K562 (cell line): Measurements from ENCODE around the gene RNF227. TPM values are rescaled to one million over a fixed set of nuclear protein-coding genes. Genes with fewer than 3 reads are reported as not detected.

Experiments used
- ATAC-seq: fragments of 200-7000 bp; cut with Tn5 transposase; 3 replicates; pipeline ENCODE4 v1.9.1; 2020; ENCODE audit warnings: moderate library complexity
- BruUV-seq: library from RNA; stranded (reverse); fragments of 400-500 nt; replicated peaks from 2 replicates; lab custom pipeline; 2021; lab: Mats Ljungman, UMichigan
- CTCF ChIA-PET: fragments of 300-600 bp; formaldehyde crosslinking; extraction: SDS; loops from one replicate; lab custom pipeline; 2021; ENCODE audit warnings: low intra/inter-chr PET ratio; lab: Yijun Ruan, JAX
- POLR2A ChIA-PET: fragments of 300-600, 350-650 bp; sonication (Branson Sonifier 250); formaldehyde crosslinking; extraction: SDS; loops from one replicate; lab custom pipeline; 2021; ENCODE audit warnings: antibody characterized with exemption, inconsistent platforms; lab: Yijun Ruan, JAX
- DNase-seq, 4 experiments: peaks; one replicate each; pipeline versions ENCODE4 v3.0.0 to v3.0.0-alpha.2; 2011 to 2018; ENCODE audit warnings: low spot score in 3 of 4, mixed read lengths in 3 of 4; ENCODE audit errors: extremely low read depth in 1 of 4
- FAIRE-seq: peaks from 2 replicates; lab custom pipeline; 2011; peaks lifted over from hg19 to GRCh38; lab: Jason Lieb, UNC
- H2AFZ ChIP-seq: 2 replicates; pipeline ENCODE4 v1.6.0; 2011; ENCODE audit warnings: low read depth, low read length, control low read depth, inconsistent platforms
- H3K27ac ChIP-seq: fragments of 200-600 bp; 3 replicates; pipeline ENCODE4 v1.8.0; 2011; ENCODE audit warnings: low read depth, mild to moderate bottlenecking, control low read depth, inconsistent platforms, low read length, moderate library complexity, mixed read lengths; ENCODE audit errors: extremely low read depth
- H3K27me3 ChIP-seq, 2 experiments: fragments of 300-600 bp in 1 of 2; 2 replicates in 1 of 2; 3 replicates in 1 of 2; pipeline versions ENCODE4 v1.6.0 to v1.8.0; 2011; ENCODE audit warnings: inconsistent platforms in 2 of 2, low read length in 2 of 2, mild to moderate bottlenecking in 1 of 2, mixed read lengths in 1 of 2, moderate library complexity in 1 of 2; ENCODE audit not compliant: control insufficient read depth in 2 of 2, insufficient read depth in 2 of 2
- H3K36me3 ChIP-seq: fragments of 300-600 bp; 3 replicates; pipeline ENCODE4 v1.8.0; 2011; ENCODE audit warnings: mild to moderate bottlenecking, low read length, inconsistent platforms; ENCODE audit not compliant: control insufficient read depth, insufficient read depth
- H3K4me1 ChIP-seq, 2 experiments: fragments of 200-600 bp in 1 of 2; replicated peaks in 1 of 2; 2 replicates in 1 of 2; 3 replicates in 1 of 2; pipeline versions ENCODE4 v1.5.1 to v1.8.0; 2011; ENCODE audit warnings: inconsistent platforms in 2 of 2, low read length in 2 of 2, mild to moderate bottlenecking in 1 of 2, mixed read lengths in 1 of 2, moderate library complexity in 1 of 2; ENCODE audit not compliant: control insufficient read depth in 2 of 2, insufficient read depth in 2 of 2
- H3K4me2 ChIP-seq: 2 replicates; pipeline ENCODE4 v1.6.1; 2011; ENCODE audit warnings: low read length, control low read depth, inconsistent platforms, mixed read lengths; ENCODE audit not compliant: insufficient read depth
- H3K4me3 ChIP-seq: fragments of 200-600 bp; sonication (generic), shearing (Covaris generic); 2 replicates; pipeline ENCODE4 v1.5.1; 2016; ENCODE audit warnings: control low read depth, inconsistent platforms
- H3K79me2 ChIP-seq: fragments of 200-600 bp; 3 replicates; pipeline ENCODE4 v1.8.0; 2011; ENCODE audit warnings: low read length, inconsistent platforms; ENCODE audit not compliant: control insufficient read depth, insufficient read depth
- H3K9ac ChIP-seq, 2 experiments: 2 replicates each; pipeline versions ENCODE4 v1.6.0 to v1.6.1; 2011; ENCODE audit warnings: low read depth in 2 of 2, low read length in 2 of 2, control low read depth in 1 of 2, inconsistent platforms in 1 of 2, mild to moderate bottlenecking in 1 of 2, mixed read lengths in 1 of 2; ENCODE audit not compliant: insufficient read depth in 1 of 2
- H3K9me1 ChIP-seq: one replicate; pipeline ENCODE4 v1.6.0; 2011; ENCODE audit warnings: inconsistent platforms, mild to moderate bottlenecking, low read length, moderate library complexity; ENCODE audit not compliant: control insufficient read depth, insufficient read depth
- H3K9me3 ChIP-seq: replicated peaks from 2 replicates; pipeline ENCODE4 v1.5.1; 2011; ENCODE audit warnings: low read depth, low read length, inconsistent platforms; ENCODE audit not compliant: control insufficient read depth, insufficient read depth
- H4K20me1 ChIP-seq: replicated peaks from 2 replicates; pipeline ENCODE4 v1.6.1; 2011; ENCODE audit warnings: low read length, inconsistent platforms, mixed read lengths; ENCODE audit not compliant: control insufficient read depth, insufficient read depth
- HNRNPLL ChIP-seq: fragments of 200-400 bp; formaldehyde crosslinking; IDR thresholded peaks from 2 replicates; pipeline ENCODE4 v1.6.1; 2017; ENCODE audit warnings: low read length, low read depth, mild to moderate bottlenecking; ENCODE audit not compliant: poor library complexity, severe bottlenecking
- MAFK ChIP-seq: IDR thresholded peaks from 2 replicates; pipeline ENCODE4 v1.6.1; 2011; ENCODE audit warnings: low read length, improper control_type of control experiment
- PML ChIP-seq: IDR thresholded peaks from 2 replicates; pipeline ENCODE4 v1.6.1; 2012; ENCODE audit warnings: low read length, inconsistent platforms
- POU5F1 ChIP-seq: fragments of 150-350 bp; IDR thresholded peaks from 2 replicates; pipeline ENCODE4 v1.6.1; 2014; ENCODE audit warnings: borderline replicate concordance, low read length, low read depth, mild to moderate bottlenecking; ENCODE audit not compliant: partially characterized antibody
- WGBS: fragments of 100-300 bp; shearing (Covaris generic); methylation state at CpG from one replicate; pipeline ENCODE4 v1.1.6; 2016; ENCODE audit warnings: low coverage, mixed read lengths; ENCODE audit not compliant: insufficient coverage; ENCODE audit errors: missing lambda C conversion rate; 5-methylcytosine and 5-hydroxymethylcytosine counted together
- in situ Hi-C: fragments of 300-500 bp; cut with MboI; formaldehyde crosslinking; loops from 4 replicates; pipeline ENCODE4 v1.15.0; 2018; ENCODE audit warnings: inconsistent platforms, mixed read lengths
- intact Hi-C: fragments of 100-400 bp; cut with micrococcal nuclease; formaldehyde crosslinking; loops from 2 replicates; pipeline ENCODE4 v1.14.2; 2022
- polyA plus RNA-seq, 8 experiments: library from polyadenylated mRNA; depleted of rRNA in 4 of 8; stranded (reverse) in 5 of 8; unstranded in 3 of 8; fragments of >200 nt; fragmentation: Nextera tagmentation in 2 of 8; fragmentation: Illumina TruSeq in 1 of 8; extraction: Ambion mirVana in 2 of 8; extraction: Trizol in 1 of 8; gene quantifications; 2 replicates each; pipeline versions ENCODE4 v1.2.1 to v1.2.3, GENCODE V29; 2011 to 2014; ENCODE audit warnings: inconsistent platforms in 1 of 8, missing spikeins in 1 of 8
- total RNA-seq, 7 experiments: library from RNA; depleted of rRNA in 6 of 7; stranded (reverse); fragments of >200 nt in 6 of 7; fragmentation: Illumina TruSeq in 2 of 7; extraction: Trizol in 2 of 7; gene quantifications; 2 replicates each; pipeline versions ENCODE4 v1.2.1 to v1.2.3, GENCODE V29; 2011 to 2021; ENCODE audit warnings: low replicate concordance in 1 of 7
- TF ChIP-seq, protein P1 (sequence below): fragments of 450-650 bp; conservative IDR thresholded peaks from 2 replicates; pipeline ENCODE4 v1.6.1; 2016; ENCODE audit warnings: missing genetic modification characterization, low read depth, mild to moderate bottlenecking, missing compliant biosample characterization, moderate library complexity
- TF ChIP-seq, protein P2 (sequence below): fragments of 150-350 bp; IDR thresholded peaks from 2 replicates; pipeline ENCODE4 v1.6.1; 2014; ENCODE audit warnings: low read depth, mild to moderate bottlenecking, low read length, borderline replicate concordance

Gene RNF227
- total and polyA plus RNA-seq, 9 of the 15 experiments (the other 6 are each of a cell fraction or from before 2014, with no cell fraction given) = 1.1 to 6.7 (median 2.3) TPM

- DNase-seq (no peak), FAIRE-seq (no peak)
Observed at GRCh38 chr17:7959503-7960253, 43.6 kb upstream of the RNF227 start.

GRCh38 chr17:7956228-7956965, 40.3 kb upstream of the RNF227 start:
- Histone ChIP-seq H3K9me3 (no peaks in the 10 kb centered on the region), H3K9me1 (no peaks in the 10 kb centered on the region), H3K4me2 (no peak overlapping the region), H4K20me1 (no peaks in the 10 kb centered on the region), H3K27ac (no peak overlapping the region), H3K9ac (no peak overlapping the region), H3K4me1 (no peaks in the 10 kb centered on the region; a peak in 1 of 5 replicates), H3K4me3 (no peak overlapping the region), H3K27me3 (peaks cover 0 to 5% of the 10 kb centered on the region in 2 experiments; a peak in 1 of 5 replicates), H2AFZ (no peak overlapping the region), H3K36me3 (no peaks in the 10 kb centered on the region), H3K79me2 (no peaks in the 10 kb centered on the region)
- ChIA-PET CTCF (no interaction called here), POLR2A (no interaction called here)
- no TSS peak for BruUV-seq
- FAIRE-seq (no peak), ATAC-seq (no peak), DNase-seq (no peak)
- 52% methylated on average over 7 of the region's 11 CpGs for WGBS
- intact Hi-C loops = no loop called here
- in situ Hi-C loops = no loop called here
- TF ChIP-seq PML (no peak), HNRNPLL (no peak), MAFK (no peak)
- TF ChIP-seq, protein P1, sequence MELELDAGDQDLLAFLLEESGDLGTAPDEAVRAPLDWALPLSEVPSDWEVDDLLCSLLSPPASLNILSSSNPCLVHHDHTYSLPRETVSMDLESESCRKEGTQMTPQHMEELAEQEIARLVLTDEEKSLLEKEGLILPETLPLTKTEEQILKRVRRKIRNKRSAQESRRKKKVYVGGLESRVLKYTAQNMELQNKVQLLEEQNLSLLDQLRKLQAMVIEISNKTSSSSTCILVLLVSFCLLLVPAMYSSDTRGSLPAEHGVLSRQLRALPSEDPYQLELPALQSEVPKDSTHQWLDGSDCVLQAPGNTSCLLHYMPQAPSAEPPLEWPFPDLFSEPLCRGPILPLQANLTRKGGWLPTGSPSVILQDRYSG (tag) = no peak
- TF ChIP-seq, protein P2, sequence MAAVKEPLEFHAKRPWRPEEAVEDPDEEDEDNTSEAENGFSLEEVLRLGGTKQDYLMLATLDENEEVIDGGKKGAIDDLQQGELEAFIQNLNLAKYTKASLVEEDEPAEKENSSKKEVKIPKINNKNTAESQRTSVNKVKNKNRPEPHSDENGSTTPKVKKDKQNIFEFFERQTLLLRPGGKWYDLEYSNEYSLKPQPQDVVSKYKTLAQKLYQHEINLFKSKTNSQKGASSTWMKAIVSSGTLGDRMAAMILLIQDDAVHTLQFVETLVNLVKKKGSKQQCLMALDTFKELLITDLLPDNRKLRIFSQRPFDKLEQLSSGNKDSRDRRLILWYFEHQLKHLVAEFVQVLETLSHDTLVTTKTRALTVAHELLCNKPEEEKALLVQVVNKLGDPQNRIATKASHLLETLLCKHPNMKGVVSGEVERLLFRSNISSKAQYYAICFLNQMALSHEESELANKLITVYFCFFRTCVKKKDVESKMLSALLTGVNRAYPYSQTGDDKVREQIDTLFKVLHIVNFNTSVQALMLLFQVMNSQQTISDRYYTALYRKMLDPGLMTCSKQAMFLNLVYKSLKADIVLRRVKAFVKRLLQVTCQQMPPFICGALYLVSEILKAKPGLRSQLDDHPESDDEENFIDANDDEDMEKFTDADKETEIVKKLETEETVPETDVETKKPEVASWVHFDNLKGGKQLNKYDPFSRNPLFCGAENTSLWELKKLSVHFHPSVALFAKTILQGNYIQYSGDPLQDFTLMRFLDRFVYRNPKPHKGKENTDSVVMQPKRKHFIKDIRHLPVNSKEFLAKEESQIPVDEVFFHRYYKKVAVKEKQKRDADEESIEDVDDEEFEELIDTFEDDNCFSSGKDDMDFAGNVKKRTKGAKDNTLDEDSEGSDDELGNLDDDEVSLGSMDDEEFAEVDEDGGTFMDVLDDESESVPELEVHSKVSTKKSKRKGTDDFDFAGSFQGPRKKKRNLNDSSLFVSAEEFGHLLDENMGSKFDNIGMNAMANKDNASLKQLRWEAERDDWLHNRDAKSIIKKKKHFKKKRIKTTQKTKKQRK = no peak

More at GRCh38 chr17:7959503-7960253, 43.6 kb upstream of the RNF227 start:
- Histone ChIP-seq H3K4me3 (no peak overlapping the region), H3K4me2 (no peak overlapping the region), H2AFZ (no peak overlapping the region), H3K27ac (no peak overlapping the region), H3K79me2 (no peaks in the 10 kb centered on the region), H3K4me1 (no peaks in the 10 kb centered on the region; a peak in 1 of 5 replicates), H3K9me1 (no peaks in the 10 kb centered on the region), H4K20me1 (no peaks in the 10 kb centered on the region), H3K36me3 (no peaks in the 10 kb centered on the region), H3K27me3 (peaks cover 3 to 5% of the 10 kb centered on the region in 2 experiments; a peak in 2 of 5 replicates), H3K9ac (no peak overlapping the region), H3K9me3 (no peaks in the 10 kb centered on the region)
- in situ Hi-C loops (no loop called here), intact Hi-C loops (no loop called here)
- no peak for ATAC-seq
- no TSS peak for BruUV-seq
- CTCF ChIA-PET = no interaction called here
- POLR2A ChIA-PET = no interaction called here
- 7% methylated on average over 8 of the region's 9 CpGs for WGBS
- no peak for TF ChIP-seq POU5F1
